ENCODE measurements around the gene MTNR1B. TPM values are rescaled to one million over a fixed set of nuclear protein-coding genes. Genes with fewer than 3 reads are reported as not detected.

MTNR1B gene
- total RNA-seq, 1 donor from 2014 or later: not detected

GRCh38 chr11:92980312-92980711, 10.9 kb downstream of the MTNR1B start:
- TF ChIP-seq CTCF (IDR thresholded peaks at IDR 0.05): no peak
- H3K27ac Mint-ChIP-seq (ENCODE audit: unreplicated experiment): no peak overlapping the region
- H3K4me3 Mint-ChIP-seq (ENCODE audit: unreplicated experiment): no peak overlapping the region
- peaks cover 2% of the 10 kb centered on the region for H3K36me3 Mint-ChIP-seq (ENCODE audit: low read depth)
- H3K9me3 Mint-ChIP-seq (ENCODE audit: low read depth): no peaks in the 10 kb centered on the region
- no peaks in the 10 kb centered on the region for H3K27me3 Mint-ChIP-seq (ENCODE audit: low read depth)
- peaks cover 15% of the 10 kb centered on the region for H3K4me1 Mint-ChIP-seq (ENCODE audit: low read depth)
- DNase-seq (ENCODE audit: low spot score): no peak

- no peak for TF ChIP-seq CTCF (IDR thresholded peaks at IDR 0.05)
- peaks cover 15% of the 10 kb centered on the region for H3K4me1 Mint-ChIP-seq (ENCODE audit: low read depth)
- no peaks in the 10 kb centered on the region for H3K27me3 Mint-ChIP-seq (ENCODE audit: low read depth)
- no peak for DNase-seq (ENCODE audit: low spot score)
- no peak overlapping the region for H3K4me3 Mint-ChIP-seq (ENCODE audit: unreplicated experiment)
- H3K9me3 Mint-ChIP-seq (ENCODE audit: low read depth): no peaks in the 10 kb centered on the region
- H3K36me3 Mint-ChIP-seq (ENCODE audit: low read depth): peaks cover 2% of the 10 kb centered on the region
- no peak overlapping the region for H3K27ac Mint-ChIP-seq (ENCODE audit: unreplicated experiment)
These were observed 12.1 kb downstream of the MTNR1B start for GRCh38 chr11:92981508-92982043.

GRCh38 chr11:92986585-92986984, 17.1 kb downstream of the MTNR1B start:
- H3K4me3 Mint-ChIP-seq (ENCODE audit: unreplicated experiment): no peak overlapping the region
- H3K27ac Mint-ChIP-seq (ENCODE audit: unreplicated experiment): no peak overlapping the region
- H3K9me3 Mint-ChIP-seq (ENCODE audit: low read depth): peaks cover 12% of the 10 kb centered on the region

GRCh38 chr11:92993004-92993403, 23.6 kb downstream of the MTNR1B start:
- no peak for DNase-seq (ENCODE audit: low spot score)
- H3K27ac Mint-ChIP-seq (ENCODE audit: unreplicated experiment): no peak overlapping the region
- no peaks in the 10 kb centered on the region for H3K27me3 Mint-ChIP-seq (ENCODE audit: low read depth)
- no peak overlapping the region for H3K4me3 Mint-ChIP-seq (ENCODE audit: unreplicated experiment)
- TF ChIP-seq CTCF (IDR thresholded peaks at IDR 0.05): no peak
- H3K36me3 Mint-ChIP-seq (ENCODE audit: low read depth): peaks cover 9% of the 10 kb centered on the region
- H3K9me3 Mint-ChIP-seq (ENCODE audit: low read depth): peaks cover 15% of the 10 kb centered on the region
- no peaks in the 10 kb centered on the region for H3K4me1 Mint-ChIP-seq (ENCODE audit: low read depth)

More at GRCh38 chr11:92986585-92986984, 17.1 kb downstream of the MTNR1B start:
- DNase-seq (ENCODE audit: low spot score): no peak
- TF ChIP-seq CTCF (IDR thresholded peaks at IDR 0.05): no peak
- H3K36me3 Mint-ChIP-seq (ENCODE audit: low read depth): peaks cover 7% of the 10 kb centered on the region
- H3K4me1 Mint-ChIP-seq (ENCODE audit: low read depth): no peaks in the 10 kb centered on the region
- H3K27me3 Mint-ChIP-seq (ENCODE audit: low read depth): no peaks in the 10 kb centered on the region

- TF ChIP-seq CTCF (IDR thresholded peaks at IDR 0.05): no peak
- Mint-ChIP-seq H3K4me1 (ENCODE audit: low read depth) (peaks cover 32% of the 10 kb centered on the region), H3K4me3 (ENCODE audit: unreplicated experiment) (no peak overlapping the region), H3K9me3 (ENCODE audit: low read depth) (peaks cover 11% of the 10 kb centered on the region), H3K27me3 (ENCODE audit: low read depth) (no peaks in the 10 kb centered on the region), H3K27ac (ENCODE audit: unreplicated experiment) (peak overlapping the region; percentile 80), H3K36me3 (ENCODE audit: low read depth) (no peaks in the 10 kb centered on the region)
- DNase-seq (ENCODE audit: low spot score): no peak
These were observed 31.3 kb downstream of the MTNR1B start for GRCh38 chr11:93000511-93001476.

Data from chondrocyte (in vitro differentiated cells).